ENCODE measurements around the gene SEC61A2. TPM values are rescaled to one million over a fixed set of nuclear protein-coding genes. Genes with fewer than 3 reads are reported as not detected.

The SEC61A2 gene
- 5.0 and 8.9 TPM in 2 replicates for total RNA-seq

GRCh38 chr10:12129222-12130111 is at the start of gene SEC61A2:
Gene SEC61A2, plus strand, starts transcription at chr10:12129677. Its CDS starts 111 bp downstream, at chr10:12129788.

GRCh38 chr10:12195603-12196506 is 66.4 kb downstream of the SEC61A2 start, which contains the start of the genes CDC123 and NUDT5:
Gene CDC123, plus strand, starts transcription at chr10:12196188. Its CDS starts 58 bp downstream, at chr10:12196246.
Gene NUDT5, minus strand, starts transcription at chr10:12195891. Its CDS starts 9,600 bp downstream, at chr10:12186291.

Other genes starting within 250 kb of the SEC61A2 start
- 18.0 and 24.6 TPM in 2 replicates for gene UPF2, start 86.9 kb upstream of the SEC61A2 start, total RNA-seq
- gene DHTKD1, start 60.7 kb upstream of the SEC61A2 start, total RNA-seq: 23.1 and 36.7 TPM in 2 replicates
- gene NUDT5, start 66.2 kb downstream of the SEC61A2 start, total RNA-seq: 62.2 and 86.5 TPM in 2 replicates
- 124 and 126 TPM in 2 replicates for gene CDC123, start 66.5 kb downstream of the SEC61A2 start, total RNA-seq
- gene CAMK1D, start 219.9 kb downstream of the SEC61A2 start, total RNA-seq: 0.29 and 2.5 TPM in 2 replicates